ENCODE measurements around the gene GASK1A.

- TF ChIP-seq ASH2L (IDR thresholded peaks at IDR 0.05; ENCODE audit: borderline replicate concordance, low read depth): no peak
- TF ChIP-seq CTCF (IDR thresholded peaks at IDR 0.05 in 2 of 3, conservative IDR thresholded peaks at IDR 0.05 in 1 of 3; ENCODE audit: control insufficient read depth in 2 of 3, extremely low read depth in 1 of 3, insufficient read depth in 1 of 3, low read depth in 3 of 3, low read length in 3 of 3): no peak
- TF ChIP-seq ZNF217 (IDR thresholded peaks at IDR 0.05): no peak
- TF ChIP-seq IRF3 (IDR thresholded peaks at IDR 0.05): no peak
- no peak for TF ChIP-seq POLR2AphosphoS2 (IDR thresholded peaks at IDR 0.05; ENCODE audit: low read depth, low read length)
Measured at GRCh38 chr3:42982645-42983412, 3.7 kb downstream of the GASK1A start.

Data from GM12878 (cell line).